Measurements from ENCODE around the gene CDH10. TPM values are rescaled to one million over a fixed set of nuclear protein-coding genes. Genes with fewer than 3 reads are reported as not detected.

CDH10 gene
- total RNA-seq, 1 donor from 2014 or later = 11.0 TPM

GRCh38 chr5:24642022-24642421, 2.8 kb downstream of the CDH10 start:
- TF ChIP-seq CTCF (IDR thresholded peaks at IDR 0.05; ENCODE audit: unreplicated experiment) = peak; percentile 68
- Mint-ChIP-seq H3K36me3 (ENCODE audit: insufficient read depth) (no peaks in the 10 kb centered on the region), H3K9me3 (ENCODE audit: low read depth) (no peaks in the 10 kb centered on the region), H3K27ac (no peak overlapping the region), H3K4me1 (ENCODE audit: low read depth) (peaks cover 31% of the 10 kb centered on the region), H3K27me3 (no peaks in the 10 kb centered on the region), H3K4me3 (ENCODE audit: low read depth) (no peak overlapping the region)
- no peak for DNase-seq (ENCODE audit: low spot score, unreplicated experiment)

- no peak overlapping the region for H3K27ac Mint-ChIP-seq
- peaks cover 23% of the 10 kb centered on the region for H3K4me1 Mint-ChIP-seq (ENCODE audit: low read depth)
- no peak for DNase-seq (ENCODE audit: low spot score, unreplicated experiment)
- no peaks in the 10 kb centered on the region for H3K9me3 Mint-ChIP-seq (ENCODE audit: low read depth)
- no peak overlapping the region for H3K4me3 Mint-ChIP-seq (ENCODE audit: low read depth)
- H3K36me3 Mint-ChIP-seq (ENCODE audit: insufficient read depth) = no peaks in the 10 kb centered on the region
- H3K27me3 Mint-ChIP-seq = no peaks in the 10 kb centered on the region
- TF ChIP-seq CTCF (IDR thresholded peaks at IDR 0.05; ENCODE audit: unreplicated experiment) = no peak
Measured at GRCh38 chr5:24635209-24635608, 9.6 kb downstream of the CDH10 start.

DNA sequence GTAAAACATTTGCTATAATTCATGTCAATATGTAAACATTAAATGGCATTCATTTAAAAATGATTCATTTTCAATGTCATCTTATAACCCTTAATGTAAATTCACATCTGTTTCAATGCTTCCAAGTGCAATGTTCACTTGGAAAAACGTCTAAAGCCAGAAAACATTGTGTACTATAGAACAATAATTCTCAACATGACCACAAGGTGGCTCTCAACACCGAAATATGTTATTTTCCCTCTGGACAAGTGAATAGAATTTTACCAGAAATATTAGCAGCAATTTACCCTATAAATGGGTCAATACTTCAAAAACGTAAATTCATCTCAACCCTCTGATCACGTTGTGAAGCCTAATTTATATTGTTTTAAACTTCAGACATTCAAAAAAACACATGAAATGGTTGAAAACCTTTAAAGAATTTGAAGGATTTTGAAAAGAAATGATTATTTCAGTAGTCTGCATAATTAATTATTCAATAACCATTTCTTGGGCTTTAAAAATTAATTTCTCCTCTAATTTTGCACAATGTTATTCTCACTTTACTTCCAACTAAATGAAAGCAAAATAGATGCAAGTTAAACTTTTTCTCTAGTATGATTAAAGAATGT, 11.0 kb downstream of the CDH10 start:
- TF ChIP-seq CTCF (IDR thresholded peaks at IDR 0.05; ENCODE audit: unreplicated experiment) = peak; percentile 82
- Mint-ChIP-seq H3K27ac (no peak overlapping the region), H3K27me3 (no peaks in the 10 kb centered on the region), H3K4me3 (ENCODE audit: low read depth) (peak overlapping the region; percentile 51), H3K9me3 (ENCODE audit: low read depth) (peaks cover 3% of the 10 kb centered on the region), H3K4me1 (ENCODE audit: low read depth) (peaks cover 23% of the 10 kb centered on the region), H3K36me3 (ENCODE audit: insufficient read depth) (peaks cover 5% of the 10 kb centered on the region)
- DNase-seq (ENCODE audit: low spot score, unreplicated experiment) = no peak

DNA sequence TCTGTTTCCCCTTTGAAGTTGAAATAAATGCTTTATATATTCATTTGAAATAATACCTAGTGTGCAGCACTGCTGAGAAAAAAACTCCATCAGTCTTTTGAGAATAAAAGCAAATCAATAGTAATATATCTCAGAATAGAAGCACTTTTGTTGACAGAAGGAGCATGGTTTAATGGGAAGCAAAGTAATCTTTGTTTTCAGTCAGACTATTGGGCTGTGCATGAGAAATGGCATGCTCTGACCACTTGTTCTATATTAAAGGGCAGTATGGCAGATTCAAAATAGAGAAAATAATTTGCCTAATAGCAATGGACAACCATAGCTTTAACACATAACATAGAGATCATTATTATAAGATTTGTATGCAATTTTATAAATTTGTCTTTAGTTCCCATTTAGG, 12.4 kb downstream of the CDH10 start:
- no peak overlapping the region for H3K4me3 Mint-ChIP-seq (ENCODE audit: low read depth)
- H3K4me1 Mint-ChIP-seq (ENCODE audit: low read depth) = peaks cover 23% of the 10 kb centered on the region
- no peaks in the 10 kb centered on the region for H3K27me3 Mint-ChIP-seq
- H3K36me3 Mint-ChIP-seq (ENCODE audit: insufficient read depth) = peaks cover 5% of the 10 kb centered on the region
- DNase-seq (ENCODE audit: low spot score, unreplicated experiment) = no peak
- H3K9me3 Mint-ChIP-seq (ENCODE audit: low read depth) = peaks cover 3% of the 10 kb centered on the region
- H3K27ac Mint-ChIP-seq = no peak overlapping the region
- TF ChIP-seq CTCF (IDR thresholded peaks at IDR 0.05; ENCODE audit: unreplicated experiment) = no peak

DNA sequence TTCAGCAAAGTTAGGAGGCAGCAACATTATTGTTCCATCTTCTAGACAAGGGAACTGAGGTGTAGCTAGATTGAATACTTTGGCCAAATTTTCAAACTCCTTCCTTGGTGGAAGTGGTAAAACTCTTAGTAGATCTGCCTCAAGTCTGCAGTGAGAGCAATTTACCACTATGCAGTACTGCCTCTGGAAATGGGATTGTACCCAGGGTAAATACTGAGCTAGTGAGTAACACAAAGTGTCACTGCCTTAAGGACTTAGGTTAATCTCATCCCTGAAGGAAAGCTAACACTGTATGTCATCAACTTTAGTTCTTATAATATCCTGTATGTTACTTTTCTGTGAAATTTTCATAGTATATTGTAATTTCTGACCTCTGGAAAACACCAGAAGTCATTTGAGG, 13.9 kb downstream of the CDH10 start:
- H3K27ac Mint-ChIP-seq = no peak overlapping the region
- DNase-seq (ENCODE audit: low spot score, unreplicated experiment) = no peak
- H3K4me1 Mint-ChIP-seq (ENCODE audit: low read depth) = peaks cover 22% of the 10 kb centered on the region
- no peak for TF ChIP-seq CTCF (IDR thresholded peaks at IDR 0.05; ENCODE audit: unreplicated experiment)
- peaks cover 5% of the 10 kb centered on the region for H3K36me3 Mint-ChIP-seq (ENCODE audit: insufficient read depth)
- no peaks in the 10 kb centered on the region for H3K27me3 Mint-ChIP-seq
- peaks cover 3% of the 10 kb centered on the region for H3K9me3 Mint-ChIP-seq (ENCODE audit: low read depth)
- H3K4me3 Mint-ChIP-seq (ENCODE audit: low read depth) = no peak overlapping the region

All from progenitor cell of endocrine pancreas (in vitro differentiated cells).